ENCODE data around the gene AFDN. TPM values are rescaled to one million over a fixed set of nuclear protein-coding genes. Genes with fewer than 3 reads are reported as not detected.

AFDN gene
- total and polyA plus RNA-seq, 2 experiments from 2014 or later: 130 to 198 TPM

- Histone ChIP-seq H3K4me1 (ENCODE audit: insufficient read depth) (no peaks in the 10 kb centered on the region), H4K20me1 (ENCODE audit: insufficient read depth, poor library complexity, severe bottlenecking) (no peaks in the 10 kb centered on the region), H3K79me2 (peaks cover 3% of the 10 kb centered on the region), H3K4me2 (no peak overlapping the region), H3K9me2 (replicated peaks; ENCODE audit: insufficient read depth) (no peaks in the 10 kb centered on the region), H3K36me3 (replicated peaks; ENCODE audit: insufficient read depth, low read depth) (no peaks in the 10 kb centered on the region), H3K9me3 (ENCODE audit: low read depth) (no peaks in the 10 kb centered on the region), H2AFZ (no peak overlapping the region), H3K4me3 (no peak overlapping the region), H3K27me3 (no peaks in the 10 kb centered on the region), H3K27ac (no peak overlapping the region)
- DNase-seq (ENCODE audit: low spot score): no peak
- no peak for TF ChIP-seq EZH2 (IDR thresholded peaks at IDR 0.05; ENCODE audit: borderline replicate concordance)
- TF ChIP-seq EZH2phosphoT487 (IDR thresholded peaks at IDR 0.05; ENCODE audit: low read depth, severe bottlenecking, unreplicated experiment): no peak
- TF ChIP-seq, protein P1, sequence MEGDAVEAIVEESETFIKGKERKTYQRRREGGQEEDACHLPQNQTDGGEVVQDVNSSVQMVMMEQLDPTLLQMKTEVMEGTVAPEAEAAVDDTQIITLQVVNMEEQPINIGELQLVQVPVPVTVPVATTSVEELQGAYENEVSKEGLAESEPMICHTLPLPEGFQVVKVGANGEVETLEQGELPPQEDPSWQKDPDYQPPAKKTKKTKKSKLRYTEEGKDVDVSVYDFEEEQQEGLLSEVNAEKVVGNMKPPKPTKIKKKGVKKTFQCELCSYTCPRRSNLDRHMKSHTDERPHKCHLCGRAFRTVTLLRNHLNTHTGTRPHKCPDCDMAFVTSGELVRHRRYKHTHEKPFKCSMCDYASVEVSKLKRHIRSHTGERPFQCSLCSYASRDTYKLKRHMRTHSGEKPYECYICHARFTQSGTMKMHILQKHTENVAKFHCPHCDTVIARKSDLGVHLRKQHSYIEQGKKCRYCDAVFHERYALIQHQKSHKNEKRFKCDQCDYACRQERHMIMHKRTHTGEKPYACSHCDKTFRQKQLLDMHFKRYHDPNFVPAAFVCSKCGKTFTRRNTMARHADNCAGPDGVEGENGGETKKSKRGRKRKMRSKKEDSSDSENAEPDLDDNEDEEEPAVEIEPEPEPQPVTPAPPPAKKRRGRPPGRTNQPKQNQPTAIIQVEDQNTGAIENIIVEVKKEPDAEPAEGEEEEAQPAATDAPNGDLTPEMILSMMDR (IDR thresholded peaks at IDR 0.05; ENCODE audit: poor library complexity): no peak
- WGBS (ENCODE audit: low lambda C conversion rate, missing lambda C conversion rate): 81% methylated on average over 1 of the region's 1 CpG
These were observed 121.0 kb downstream of the AFDN start for GRCh38 chr6:167947716-167948115.

DNA sequence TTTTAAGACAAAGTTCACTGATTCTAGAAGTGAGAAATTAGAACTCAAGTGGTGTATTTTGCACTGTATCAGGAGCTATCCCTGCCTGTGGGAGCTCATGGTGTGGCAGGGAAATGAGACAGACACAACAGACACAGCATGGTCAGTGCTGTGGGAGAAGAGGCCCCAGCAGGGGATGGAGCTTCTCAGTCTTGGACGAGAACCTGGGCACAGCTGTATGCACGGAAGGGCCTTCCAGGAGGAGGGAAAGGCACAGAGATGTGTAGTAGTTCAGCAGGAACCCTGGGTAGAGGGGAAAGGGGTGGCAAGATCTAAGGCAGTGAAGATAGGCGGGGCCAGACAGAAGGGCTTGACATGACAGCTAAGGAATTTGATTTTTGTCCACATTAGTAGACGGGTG is 122.0 kb downstream of the AFDN start:
- Histone ChIP-seq H3K27me3 (no peaks in the 10 kb centered on the region), H2AFZ (no peak overlapping the region), H4K20me1 (ENCODE audit: insufficient read depth, poor library complexity, severe bottlenecking) (no peaks in the 10 kb centered on the region), H3K4me3 (no peak overlapping the region), H3K9me3 (ENCODE audit: low read depth) (no peaks in the 10 kb centered on the region), H3K4me1 (ENCODE audit: insufficient read depth) (no peaks in the 10 kb centered on the region), H3K27ac (no peak overlapping the region), H3K4me2 (no peak overlapping the region), H3K9me2 (replicated peaks; ENCODE audit: insufficient read depth) (no peaks in the 10 kb centered on the region), H3K36me3 (replicated peaks; ENCODE audit: insufficient read depth, low read depth) (no peaks in the 10 kb centered on the region), H3K79me2 (peaks cover 6% of the 10 kb centered on the region)
- no peak for DNase-seq (ENCODE audit: low spot score)
- TF ChIP-seq EZH2 (IDR thresholded peaks at IDR 0.05; ENCODE audit: borderline replicate concordance): no peak
- no peak for TF ChIP-seq EZH2phosphoT487 (IDR thresholded peaks at IDR 0.05; ENCODE audit: low read depth, severe bottlenecking, unreplicated experiment)
- TF ChIP-seq, protein P1 (IDR thresholded peaks at IDR 0.05; ENCODE audit: poor library complexity): no peak
- whole genome bisulfite sequencing (ENCODE audit: low lambda C conversion rate, missing lambda C conversion rate): 73% methylated on average over 4 of the region's 4 CpGs

GRCh38 chr6:167949121-167949684 is 122.5 kb downstream of the AFDN start:
- no peak for DNase-seq (ENCODE audit: low spot score)
- Histone ChIP-seq H2AFZ (no peak overlapping the region), H4K20me1 (ENCODE audit: insufficient read depth, poor library complexity, severe bottlenecking) (no peaks in the 10 kb centered on the region), H3K36me3 (replicated peaks; ENCODE audit: insufficient read depth, low read depth) (no peaks in the 10 kb centered on the region), H3K9me2 (replicated peaks; ENCODE audit: insufficient read depth) (no peaks in the 10 kb centered on the region), H3K9me3 (ENCODE audit: low read depth) (no peaks in the 10 kb centered on the region), H3K27me3 (no peaks in the 10 kb centered on the region), H3K27ac (no peak overlapping the region), H3K4me1 (ENCODE audit: insufficient read depth) (no peaks in the 10 kb centered on the region), H3K4me3 (no peak overlapping the region), H3K4me2 (no peak overlapping the region), H3K79me2 (peaks cover 10% of the 10 kb centered on the region)
- WGBS (ENCODE audit: low lambda C conversion rate, missing lambda C conversion rate): 73% methylated on average over 7 of the region's 7 CpGs
- TF ChIP-seq EZH2 (IDR thresholded peaks at IDR 0.05; ENCODE audit: borderline replicate concordance) (no peak), EZH2phosphoT487 (IDR thresholded peaks at IDR 0.05; ENCODE audit: low read depth, severe bottlenecking, unreplicated experiment) (no peak)
- TF ChIP-seq, protein P1 (IDR thresholded peaks at IDR 0.05; ENCODE audit: poor library complexity): no peak
